SK-N-SH (cell line): ENCODE data around the gene TMEM176A. TPM values are rescaled to one million over a fixed set of nuclear protein-coding genes. Genes with fewer than 3 reads are reported as not detected.

Experiments used
- CTCF ChIA-PET: fragments of 300-600, 350-600 bp; formaldehyde crosslinking; extraction: SDS; loops from one replicate; lab custom pipeline; 2021; lab: Yijun Ruan, JAX
- POLR2A ChIA-PET: fragments of 350-600 bp; sonication (Branson Sonifier 250); formaldehyde crosslinking; extraction: SDS; loops from one replicate; lab custom pipeline; 2020; ENCODE audit warnings: antibody characterized with exemption, inconsistent platforms; lab: Yijun Ruan, JAX
- DNase-seq: peaks from one replicate; pipeline ENCODE4 v3.0.0; 2012
- H2AFZ ChIP-seq: fragments of 200-600 bp; sonication (generic); 2 replicates; pipeline ENCODE4 v1.8.1; 2016; ENCODE audit warnings: antibody characterized with exemption, mild to moderate bottlenecking, low read depth
- H3F3A ChIP-seq: fragments of 200-600 bp; sonication (generic); replicated peaks from 2 replicates; pipeline ENCODE3; 2016; ENCODE audit warnings: antibody characterized with exemption, mild to moderate bottlenecking; ENCODE audit not compliant: insufficient read depth
- H3K27ac ChIP-seq, 2 experiments: fragments of 200-500 bp in 1 of 2; fragments of 200-600 bp in 1 of 2; sonication (Bioruptor generic) in 1 of 2; sonication (generic), shearing (Covaris generic) in 1 of 2; 2 replicates each; pipeline versions ENCODE4 v1.5.1 to v1.6.1; 2014 to 2016; ENCODE audit warnings: low read depth in 2 of 2, inconsistent platforms in 1 of 2, low read length in 1 of 2, mild to moderate bottlenecking in 1 of 2, mixed read lengths in 1 of 2
- H3K27me3 ChIP-seq: fragments of 200-600 bp; sonication (generic), shearing (Covaris generic); 2 replicates; pipeline ENCODE4 v1.6.1; 2016; ENCODE audit warnings: mixed run types; ENCODE audit not compliant: insufficient read depth
- H3K36me3 ChIP-seq, 2 experiments: fragments of 200-500 bp in 1 of 2; fragments of 200-600 bp in 1 of 2; sonication (Bioruptor generic) in 1 of 2; sonication (generic) in 1 of 2; replicated peaks in 1 of 2; 2 replicates each; pipeline versions ENCODE3 to v1.5.1; 2014 to 2016; ENCODE audit warnings: low read length in 1 of 2, mild to moderate bottlenecking in 1 of 2; ENCODE audit not compliant: insufficient read depth in 2 of 2, control insufficient read depth in 1 of 2
- H3K4me1 ChIP-seq, 2 experiments: fragments of 200-500 bp in 1 of 2; fragments of 200-600 bp in 1 of 2; sonication (Bioruptor generic) in 1 of 2; sonication (generic), shearing (Covaris generic) in 1 of 2; 2 replicates each; pipeline versions ENCODE4 v1.5.1 to v1.6.1; 2014 to 2016; ENCODE audit warnings: low read depth in 1 of 2, low read length in 1 of 2, mixed run types in 1 of 2; ENCODE audit not compliant: insufficient read depth in 2 of 2, control insufficient read depth in 1 of 2
- H3K4me2 ChIP-seq: fragments of 200-600 bp; sonication (generic), shearing (Covaris generic); 2 replicates; pipeline ENCODE4 v1.6.1; 2017; ENCODE audit warnings: mixed run types
- H3K4me3 ChIP-seq, 2 experiments: fragments of 200-500 bp in 1 of 2; fragments of 200-600 bp in 1 of 2; sonication (Bioruptor generic) in 1 of 2; sonication (generic), shearing (Covaris generic) in 1 of 2; 2 replicates each; pipeline versions ENCODE4 v1.5.1 to v1.8.1; 2014 to 2016; ENCODE audit warnings: low read depth in 2 of 2, inconsistent platforms in 1 of 2, low read length in 1 of 2, mild to moderate bottlenecking in 1 of 2, mixed read lengths in 1 of 2, moderate library complexity in 1 of 2
- H3K79me2 ChIP-seq: fragments of 200-600 bp; sonication (generic); 2 replicates; pipeline ENCODE4 v1.8.1; 2017; ENCODE audit warnings: mild to moderate bottlenecking; ENCODE audit not compliant: insufficient read depth
- H3K9ac ChIP-seq: fragments of 200-600 bp; sonication (generic); 2 replicates; pipeline ENCODE4 v1.6.1; 2017; ENCODE audit warnings: mixed run types
- H3K9me2 ChIP-seq: fragments of 200-600 bp; sonication (generic); 2 replicates; pipeline ENCODE4 v1.6.1; 2017; ENCODE audit warnings: mixed run types
- H3K9me3 ChIP-seq: fragments of 200-600 bp; sonication (generic); 2 replicates; pipeline ENCODE4 v1.6.1; 2017; ENCODE audit warnings: mixed run types, mild to moderate bottlenecking, moderate library complexity
- H4K20me1 ChIP-seq: fragments of 200-600 bp; sonication (generic); 2 replicates; pipeline ENCODE4 v1.6.1; 2017; ENCODE audit warnings: mild to moderate bottlenecking, mixed run types; ENCODE audit not compliant: insufficient read depth
- CHD2 ChIP-seq: fragments of 150-350 bp; IDR thresholded peaks from 2 replicates; pipeline ENCODE4 v1.6.1; 2018; ENCODE audit warnings: low read length; ENCODE audit not compliant: partially characterized antibody
- EP300 ChIP-seq, 2 experiments: IDR thresholded peaks; 2 replicates each; pipeline versions ENCODE4 v1.4.0 to v1.6.1; 2012; ENCODE audit warnings: borderline replicate concordance in 1 of 2, low read depth in 1 of 2, low read length in 1 of 2
- FOXJ3 ChIP-seq: sonication (generic); formaldehyde crosslinking; IDR thresholded peaks from 2 replicates; pipeline ENCODE4 v1.5.1; 2020; ENCODE audit warnings: mild to moderate bottlenecking, missing genetic modification reagents
- IRF3 ChIP-seq: fragments of 150-350 bp; IDR thresholded peaks from 2 replicates; pipeline ENCODE4 v1.6.1; 2016; ENCODE audit warnings: mild to moderate bottlenecking, low read depth, low read length
- MAX ChIP-seq: IDR thresholded peaks from 2 replicates; pipeline ENCODE4 v1.4.0; 2012; ENCODE audit warnings: low read depth
- NFIC ChIP-seq: IDR thresholded peaks from 2 replicates; pipeline ENCODE4 v1.4.0; 2012; ENCODE audit warnings: borderline replicate concordance
- PBX3 ChIP-seq: IDR thresholded peaks from 2 replicates; pipeline ENCODE4; 2012
- RCOR1 ChIP-seq: fragments of 150-350 bp; IDR thresholded peaks from 2 replicates; pipeline ENCODE4 v1.6.1; 2017; ENCODE audit warnings: antibody characterized with exemption, low read length
- RXRA ChIP-seq: IDR thresholded peaks from 2 replicates; pipeline ENCODE4 v1.4.0; 2012; ENCODE audit warnings: low read depth, mild to moderate bottlenecking, borderline replicate concordance
- SMC3 ChIP-seq: IDR thresholded peaks from 2 replicates; pipeline ENCODE4 v1.6.1; 2012; ENCODE audit warnings: low read depth, low read length, improper control_type of control experiment
- USF1 ChIP-seq: IDR thresholded peaks from 2 replicates; pipeline ENCODE4 v1.4.0; 2012; ENCODE audit warnings: low read depth, borderline replicate concordance
- YY1 ChIP-seq: IDR thresholded peaks from 2 replicates; pipeline ENCODE4 v1.4.0; 2012; ENCODE audit warnings: low read depth, mild to moderate bottlenecking
- WGBS: methylation state at CpG from one replicate; pipeline ENCODE4 v1.1.6; 2017; ENCODE audit warnings: low lambda C conversion rate; 5-methylcytosine and 5-hydroxymethylcytosine counted together
- polyA plus RNA-seq, 3 experiments: library from polyadenylated mRNA; depleted of rRNA; stranded (reverse); fragments of >200 nt; gene quantifications; 2 replicates each; pipeline ENCODE4 v1.2.3, GENCODE V29; 2012

Gene TMEM176A
- polyA plus RNA-seq, 1 of the 3 experiments (the other 2 are of a cell fraction), result not detected

- H3F3A ChIP-seq, result no peaks in the 10 kb centered on the region
- H2AFZ ChIP-seq, result no peak overlapping the region
- TF ChIP-seq USF1 (no peak), RCOR1 (no peak), CHD2 (no peak), PBX3 (no peak), IRF3 (no peak), YY1 (no peak), FOXJ3 (no peak), MAX (no peak), RXRA (no peak), EP300 (IDR thresholded peaks at IDR 0.05; ENCODE audit: borderline replicate concordance in 1 of 2, low read depth in 1 of 2, low read length in 1 of 2) (no peak)
- H3K4me3 ChIP-seq, result no peak overlapping the region
- no peaks in the 10 kb centered on the region for H4K20me1 ChIP-seq
- no peak overlapping the region for H3K27ac ChIP-seq
- no peaks in the 10 kb centered on the region for H3K27me3 ChIP-seq
- peaks cover 0 to 7% of the 10 kb centered on the region in 2 experiments; a peak in 1 of 4 replicates for H3K4me1 ChIP-seq
- 35% methylated on average over 5 of the region's 5 CpGs for WGBS
- no peaks in the 10 kb centered on the region for H3K36me3 ChIP-seq
- DNase-seq, result no peak
- no peaks in the 10 kb centered on the region for H3K79me2 ChIP-seq
- no peak overlapping the region for H3K4me2 ChIP-seq
- ChIA-PET CTCF (no interaction called here), POLR2A (no interaction called here)
- H3K9me3 ChIP-seq, result 0 out of 2 replicates have a peak, but pooled peaks cover 7% of the 10 kb centered on the region
- H3K9ac ChIP-seq, result no peak overlapping the region
- no peaks in the 10 kb centered on the region for H3K9me2 ChIP-seq
Measured at GRCh38 chr7:150804802-150805201, 4.2 kb downstream of the TMEM176A start.

- CTCF ChIA-PET, result interaction anchor here (1.5 kb wide), 1 partner anchor 8 kb away, joined by 3 read pairs; no protein-coding TSS in a partner anchor
- Histone ChIP-seq H4K20me1 (no peaks in the 10 kb centered on the region), H3K36me3 (no peaks in the 10 kb centered on the region), H3K4me2 (no peak overlapping the region), H3K4me3 (no peak overlapping the region), H2AFZ (no peak overlapping the region), H3K79me2 (no peaks in the 10 kb centered on the region), H3K9me2 (no peaks in the 10 kb centered on the region), H3K9ac (no peak overlapping the region), H3F3A (no peaks in the 10 kb centered on the region), H3K9me3 (0 out of 2 replicates have a peak, but pooled peaks cover 7% of the 10 kb centered on the region), H3K27me3 (no peaks in the 10 kb centered on the region), H3K27ac (no peak overlapping the region), H3K4me1 (peaks cover 0 to 7% of the 10 kb centered on the region in 2 experiments; a peak in 1 of 4 replicates)
- POLR2A ChIA-PET, result no interaction called here
- DNase-seq, result no peak
- TF ChIP-seq YY1, result no peak
- no peak for TF ChIP-seq RCOR1
- no peak for TF ChIP-seq NFIC
- no peak for TF ChIP-seq SMC3
- TF ChIP-seq CHD2, result no peak
Measured at GRCh38 chr7:150805864-150806263, 5.3 kb downstream of the TMEM176A start.
